HepG2 (cell line): ENCODE data around the gene GSTT2B. TPM values are rescaled to one million over a fixed set of nuclear protein-coding genes. Genes with fewer than 3 reads are reported as not detected.
"Not testable (repeated sequence)": the region's sequence is repeated elsewhere in the genome, so short reads cannot be mapped to it uniquely, and the experiment has no call there.

Source experiments
- ATAC-seq: fragments of 200-7000 bp; cut with Tn5 transposase; 3 replicates; pipeline ENCODE4 v1.9.1; 2020; ENCODE audit warnings: mild to moderate bottlenecking, moderate library complexity
- BruUV-seq: library from RNA; stranded (reverse); fragments of 400-500 nt; replicated peaks from 2 replicates; lab custom pipeline; 2021; lab: Mats Ljungman, UMichigan
- CTCF ChIA-PET: fragments of 300-600 bp; formaldehyde crosslinking; extraction: SDS; loops from one replicate; lab custom pipeline; 2021; ENCODE audit warnings: low total read pairs, inconsistent platforms, low intra/inter-chr PET ratio; lab: Yijun Ruan, JAX
- POLR2A ChIA-PET: fragments of 350-600 bp; sonication (Branson Sonifier 250); formaldehyde crosslinking; loops from one replicate; lab custom pipeline; 2020; ENCODE audit warnings: antibody characterized with exemption, inconsistent platforms; lab: Yijun Ruan, JAX
- DNase-seq: peaks from one replicate; pipeline ENCODE4 v3.0.0-alpha.2; 2015; ENCODE audit warnings: low spot score
- FAIRE-seq: peaks from 3 replicates; lab custom pipeline; 2011; peaks lifted over from hg19 to GRCh38; lab: Jason Lieb, UNC
- H2AFZ ChIP-seq: one replicate; pipeline ENCODE4 v1.6.1; 2011; ENCODE audit warnings: low read length, inconsistent platforms
- H3K27ac ChIP-seq: fragments of 300-600 bp; 3 replicates; pipeline ENCODE4 v1.8.0; 2011; ENCODE audit warnings: mixed run types, mild to moderate bottlenecking, mixed read lengths, low read length, inconsistent platforms; ENCODE audit not compliant: insufficient read depth; ENCODE audit errors: extremely low read length
- H3K27me3 ChIP-seq, 2 experiments: fragments of 200-600 bp in 1 of 2; 2 replicates in 1 of 2; 3 replicates in 1 of 2; pipeline versions ENCODE4 v1.6.0 to v1.8.0; 2011; ENCODE audit warnings: low read length in 2 of 2, mild to moderate bottlenecking in 2 of 2, moderate library complexity in 2 of 2, inconsistent platforms in 1 of 2; ENCODE audit not compliant: insufficient read depth in 2 of 2, control insufficient read depth in 1 of 2
- H3K36me3 ChIP-seq, 2 experiments: fragments of 200-600 bp in 1 of 2; replicated peaks in 1 of 2; 2 replicates in 1 of 2; 3 replicates in 1 of 2; pipeline versions ENCODE4 v1.5.1 to v1.8.0; 2011; ENCODE audit warnings: low read length in 2 of 2, inconsistent platforms in 1 of 2; ENCODE audit not compliant: insufficient read depth in 2 of 2, control insufficient read depth in 1 of 2
- H3K4me1 ChIP-seq: 2 replicates; pipeline ENCODE4 v1.5.1; 2012; ENCODE audit warnings: low read length, inconsistent platforms; ENCODE audit not compliant: insufficient read depth
- H3K4me2 ChIP-seq: 2 replicates; pipeline ENCODE4 v1.6.0; 2011; ENCODE audit warnings: low read depth, low read length, inconsistent platforms
- H3K4me3 ChIP-seq, 3 experiments: fragments of 200-600 bp in 1 of 3; sonication (generic), shearing (Covaris generic) in 1 of 3; replicated peaks in 1 of 3; 2 replicates each; pipeline ENCODE4 v1.5.1; 2011 to 2016; ENCODE audit warnings: low read length in 3 of 3, inconsistent platforms in 2 of 3, low read depth in 2 of 3, mild to moderate bottlenecking in 2 of 3, control low read depth in 1 of 3, mixed read lengths in 1 of 3; ENCODE audit not compliant: insufficient read depth in 1 of 3
- H3K79me2 ChIP-seq: one replicate; pipeline ENCODE4 v1.6.1; 2011; ENCODE audit warnings: low read length, inconsistent platforms; ENCODE audit not compliant: insufficient read depth
- H3K9ac ChIP-seq: 2 replicates; pipeline ENCODE4 v1.6.0; 2011; ENCODE audit warnings: mild to moderate bottlenecking, low read depth, low read length, inconsistent platforms; ENCODE audit not compliant: insufficient read depth
- H3K9me3 ChIP-seq: 2 replicates; pipeline ENCODE4 v1.5.1; 2012; ENCODE audit warnings: mild to moderate bottlenecking, low read length
- H4K20me1 ChIP-seq: 2 replicates; pipeline ENCODE4 v1.6.0; 2011; ENCODE audit warnings: inconsistent platforms, mild to moderate bottlenecking, low read length, moderate library complexity; ENCODE audit not compliant: insufficient read depth
- ARNTL ChIP-seq: sonication (generic); formaldehyde crosslinking; IDR thresholded peaks from 2 replicates; pipeline ENCODE4 v1.4.0; 2020; ENCODE audit warnings: mild to moderate bottlenecking, missing genetic modification reagents
- ZNF343 ChIP-seq: sonication (generic); formaldehyde crosslinking; IDR thresholded peaks from 2 replicates; pipeline ENCODE4 v1.4.0; 2020; ENCODE audit warnings: mild to moderate bottlenecking, missing genetic modification reagents
- ZNF577 ChIP-seq: sonication (generic); formaldehyde crosslinking; IDR thresholded peaks from 2 replicates; pipeline ENCODE4 v1.4.0; 2020; ENCODE audit warnings: mild to moderate bottlenecking, low read depth, missing genetic modification reagents, borderline replicate concordance
- WGBS: methylation state at CpG from one replicate; pipeline ENCODE4 v1.1.6; 2017; ENCODE audit warnings: low lambda C conversion rate; 5-methylcytosine and 5-hydroxymethylcytosine counted together
- in situ Hi-C: cut with HindIII; loops from 2 replicates; pipeline ENCODE4 v1.10.0; 2017; ENCODE audit warnings: low pct_unique_long_range_greater_than_20kb; ENCODE audit not compliant: extremely low pct_ligation_motif_present
- intact Hi-C: fragments of 100-400 bp; cut with micrococcal nuclease; formaldehyde crosslinking; loops from one replicate; pipeline ENCODE4 v1.10.0; 2022; ENCODE audit not compliant: unreplicated experiment
- polyA plus RNA-seq, 8 experiments: library from polyadenylated mRNA; depleted of rRNA in 3 of 8; stranded (reverse) in 7 of 8; unstranded in 1 of 8; fragments of >200 nt; fragmentation: Illumina TruSeq in 4 of 8; extraction: Trizol in 4 of 8; gene quantifications; 2 replicates each; pipeline versions ENCODE4 v1.2.1 to v1.2.3, GENCODE V29; 2011 to 2016; ENCODE audit warnings: low read depth in 4 of 8, missing spikeins in 1 of 8, mixed read lengths in 1 of 8; ENCODE audit not compliant: insufficient read depth in 1 of 8
- total RNA-seq, 5 experiments: library from RNA; depleted of rRNA; stranded (reverse); fragments of >200 nt; fragmentation: Illumina TruSeq; extraction: Trizol; gene quantifications; 2 replicates each; pipeline ENCODE4 v1.2.3, GENCODE V29; 2016; ENCODE audit warnings: low read depth in 1 of 5

GSTT2B gene
- total and polyA plus RNA-seq, 2 of the 13 experiments (the other 11 are each of a cell fraction or from before 2014, with no cell fraction given) = 1.5 to 3.9 TPM

GRCh38 chr22:24001314-24001713, 40.3 kb upstream of the GSTT2B start:
- intact Hi-C loops = no loop called here
- Histone ChIP-seq H3K79me2 (no peaks in the 10 kb centered on the region), H3K36me3 (no peaks in the 10 kb centered on the region), H3K27me3 (no peaks in the 10 kb centered on the region), H3K4me1 (peaks cover 58% of the 10 kb centered on the region), H3K4me3 (no peak overlapping the region), H3K4me2 (no peak overlapping the region), H4K20me1 (no peaks in the 10 kb centered on the region), H2AFZ (no peak overlapping the region), H3K27ac (no peak overlapping the region), H3K9me3 (no peaks in the 10 kb centered on the region), H3K9ac (no peak overlapping the region)
- ATAC-seq (no peak), FAIRE-seq (no peak), DNase-seq (no peak)
- in situ Hi-C loops = no loop called here
- WGBS = 74% methylated on average over 7 of the region's 9 CpGs
- TF ChIP-seq ARNTL (CRISPR knock-in tag) (no peak), ZNF577 (CRISPR knock-in tag) (no peak), ZNF343 (CRISPR knock-in tag) (0 out of 2 replicates have a peak, but pooled peaks have one; percentile 20)
- BruUV-seq = no TSS peak
- POLR2A ChIA-PET = interaction anchor here (1.4 kb wide), 1 partner anchor 9 kb away, joined by 5 read pairs; the partner anchor contains the start of gene CABIN1
- CTCF ChIA-PET = no interaction called here

GRCh38 chr22:23999779-24000178, 38.8 kb upstream of the GSTT2B start:
- H3K4me2 ChIP-seq, POLR2A ChIA-PET, H3K36me3 ChIP-seq, FAIRE-seq, H3K27me3 ChIP-seq, H4K20me1 ChIP-seq, H3K9me3 ChIP-seq, H3K9ac ChIP-seq, H3K4me3 ChIP-seq, DNase-seq, intact Hi-C loops, ATAC-seq, in situ Hi-C loops, BruUV-seq, H2AFZ ChIP-seq, CTCF ChIA-PET, H3K79me2 ChIP-seq, H3K27ac ChIP-seq: not testable (repeated sequence)
- WGBS = 56% methylated on average over 7 of the region's 7 CpGs
- peaks cover 45% of the 10 kb centered on the region for H3K4me1 ChIP-seq
